Measurements from ENCODE around the gene SPI1.

- TF ChIP-seq CTCF (IDR thresholded peaks at IDR 0.05) (no peak), ZFX (IDR thresholded peaks at IDR 0.05; ENCODE audit: borderline replicate concordance) (no peak)
Observed at GRCh38 chr11:47354913-47355282, 23.4 kb downstream of the SPI1 start.
